Stimulated activated naive CD8-positive, alpha-beta T cell treated with anti-CD3 and anti-CD28 coated beads, Interleukin-15, amount 100 ng/mL, for 72 hours (primary cell): ENCODE measurements around the gene SNAPC5.
A peak's percentile ranks its signal among the peaks of the same experiment; 100 is the strongest.
"Not testable (repeated sequence)": the region's sequence is repeated elsewhere in the genome, so short reads cannot be mapped to it uniquely, and the experiment has no call there.

Experiments
- ATAC-seq: fragments of 150-1000 bp; cut with Tn5 transposase; 2 replicates; pipeline ENCODE4 v1.10.0; 2021; ENCODE audit warnings: mild to moderate bottlenecking, moderate library complexity
- DNase-seq, 2 donors: peaks; one replicate each; pipeline ENCODE4 v3.0.0; 2021 to 2022
- H3K27ac Mint-ChIP-seq, 2 donors: one replicate each; pipeline ENCODE4 v1.8.0; 2022; ENCODE audit warnings: mild to moderate bottlenecking in 2 of 2, mixed read lengths in 2 of 2, moderate library complexity in 2 of 2
- H3K27me3 Mint-ChIP-seq: one replicate; pipeline ENCODE4 v1.8.0; 2022; ENCODE audit warnings: mixed read lengths
- H3K4me1 Mint-ChIP-seq: one replicate; pipeline ENCODE4 v1.8.0; 2022; ENCODE audit warnings: mild to moderate bottlenecking, mixed read lengths
- H3K4me3 Mint-ChIP-seq, 2 donors: one replicate each; pipeline ENCODE4 v1.8.0; 2022; ENCODE audit warnings: mild to moderate bottlenecking in 2 of 2, mixed read lengths in 2 of 2, moderate library complexity in 1 of 2
- H3K9me3 Mint-ChIP-seq, 2 donors: one replicate each; pipeline ENCODE4 v1.8.0; 2022; ENCODE audit warnings: mixed read lengths in 2 of 2

The SNAPC5 gene, protein sequence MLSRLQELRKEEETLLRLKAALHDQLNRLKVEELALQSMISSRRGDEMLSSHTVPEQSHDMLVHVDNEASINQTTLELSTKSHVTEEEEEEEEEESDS

GRCh38 chr15:66497502-66498455 is at the start of gene SNAPC5:
Gene SNAPC5 (minus strand): TSS chr15:66497762. CDS start chr15:66497731, 31 bp downstream.
- ATAC-seq (peak; percentile 90), DNase-seq (peak; percentile 98)
- peak within 1 kb of the TSS; percentile 97 to 99 for H3K27ac Mint-ChIP-seq
- peaks cover 66% of the 10 kb centered on the region for H3K4me1 Mint-ChIP-seq
- H3K4me3 Mint-ChIP-seq, result peak within 1 kb of the TSS; percentile 95 to 97
- no peaks in the 10 kb centered on the region for H3K9me3 Mint-ChIP-seq
- no peaks in the 10 kb centered on the region for H3K27me3 Mint-ChIP-seq

- Mint-ChIP-seq H3K9me3 (no peaks in the 10 kb centered on the region), H3K4me1 (no peaks in the 10 kb centered on the region), H3K27me3 (no peaks in the 10 kb centered on the region), H3K27ac (no peak overlapping the region), H3K4me3 (no peak overlapping the region)
- DNase-seq, result no peak
- ATAC-seq, result no peak
Observed at GRCh38 chr15:66545255-66545654, 47.7 kb upstream of the SNAPC5 start.

DNA sequence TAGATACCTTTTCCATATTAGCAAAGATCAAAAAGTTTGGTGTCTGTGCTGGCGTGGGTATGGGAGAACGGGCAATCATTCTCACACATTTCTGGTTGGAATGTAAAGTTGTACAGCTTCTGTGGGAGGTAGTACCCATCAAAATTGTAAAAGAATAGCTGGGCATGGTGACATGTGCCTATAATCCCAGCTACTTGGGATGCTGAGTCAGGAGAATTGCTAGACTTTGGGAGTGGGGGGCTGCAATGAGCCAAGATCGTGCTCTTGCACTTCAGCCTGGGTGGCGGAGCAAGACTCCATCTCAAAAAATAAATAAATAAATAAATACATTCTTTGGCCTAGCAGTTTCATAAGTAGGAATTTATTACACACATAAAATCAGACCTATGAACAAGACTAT is 45.3 kb upstream of the SNAPC5 start:
- DNase-seq, result no peak
- H3K4me3 Mint-ChIP-seq, result no peak overlapping the region
- no peaks in the 10 kb centered on the region for H3K4me1 Mint-ChIP-seq

DNA sequence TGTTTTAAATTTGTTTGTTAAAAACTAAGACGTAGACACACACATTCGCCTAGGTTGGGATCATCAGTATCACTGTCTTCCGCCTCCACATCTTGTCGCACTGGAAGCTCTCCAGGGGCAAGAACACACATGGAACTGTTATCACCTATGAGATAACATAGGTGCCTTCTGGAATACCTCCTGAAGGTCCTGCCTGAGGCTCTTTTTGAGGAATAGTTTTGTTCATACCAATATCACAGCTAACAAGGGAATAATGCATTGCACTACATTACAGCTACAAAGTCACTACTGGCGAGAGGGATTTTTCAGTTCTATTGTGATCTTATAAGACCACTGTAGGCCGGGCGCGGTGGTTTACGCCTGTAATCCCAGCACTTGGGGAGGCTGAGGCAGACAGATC is 37.5 kb upstream of the SNAPC5 start:
- Mint-ChIP-seq H3K9me3 (no peaks in the 10 kb centered on the region), H3K4me1 (no peaks in the 10 kb centered on the region), H3K27ac (no peak overlapping the region), H3K27me3 (no peaks in the 10 kb centered on the region), H3K4me3 (no peak overlapping the region)
- no peak for ATAC-seq
- no peak for DNase-seq

More for the DNA sequence above, 45.3 kb upstream of the SNAPC5 start:
- Mint-ChIP-seq H3K27ac (no peak overlapping the region), H3K27me3 (no peaks in the 10 kb centered on the region), H3K9me3 (no peaks in the 10 kb centered on the region)
- no peak for ATAC-seq

GRCh38 chr15:66524838-66525237 is 27.3 kb upstream of the SNAPC5 start:
- H3K27ac Mint-ChIP-seq, result no peak overlapping the region
- H3K4me3 Mint-ChIP-seq, result no peak overlapping the region
- no peaks in the 10 kb centered on the region for H3K27me3 Mint-ChIP-seq
- no peak for DNase-seq
- H3K9me3 Mint-ChIP-seq, result no peaks in the 10 kb centered on the region
- ATAC-seq, result no peak
- H3K4me1 Mint-ChIP-seq, result no peaks in the 10 kb centered on the region

GRCh38 chr15:66523926-66524325 is 26.4 kb upstream of the SNAPC5 start:
- no peak overlapping the region for H3K27ac Mint-ChIP-seq
- no peaks in the 10 kb centered on the region for H3K9me3 Mint-ChIP-seq
- no peak overlapping the region for H3K4me3 Mint-ChIP-seq
- ATAC-seq, result no peak
- no peaks in the 10 kb centered on the region for H3K4me1 Mint-ChIP-seq
- DNase-seq, result no peak
- H3K27me3 Mint-ChIP-seq, result no peaks in the 10 kb centered on the region

DNA sequence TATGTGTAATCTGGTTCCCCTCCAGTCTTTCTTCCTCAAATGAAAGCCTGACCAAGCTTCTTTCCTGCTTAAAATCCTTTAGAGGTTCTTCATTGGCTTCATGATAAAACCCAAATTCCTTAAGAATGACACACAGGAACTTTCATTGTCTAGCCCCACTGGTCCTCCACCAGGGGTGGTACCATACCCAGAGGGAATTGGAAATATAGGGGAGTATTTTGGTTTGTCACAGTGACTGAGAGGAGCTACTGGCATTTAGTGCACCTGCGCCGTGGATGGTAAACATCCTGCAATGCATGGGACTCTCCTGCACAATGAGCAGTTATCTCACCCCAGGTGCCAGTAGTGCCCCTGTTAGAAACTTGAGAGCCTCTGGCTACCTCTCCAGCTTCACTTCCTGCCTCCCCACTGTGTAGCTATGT is 18.4 kb upstream of the SNAPC5 start:
- no peaks in the 10 kb centered on the region for H3K9me3 Mint-ChIP-seq
- ATAC-seq (no peak), DNase-seq (no peak)
- H3K27ac Mint-ChIP-seq, result peak overlapping the region in 1 of 2 donors; percentile 30
- no peaks in the 10 kb centered on the region for H3K4me1 Mint-ChIP-seq
- no peaks in the 10 kb centered on the region for H3K27me3 Mint-ChIP-seq
- no peak overlapping the region for H3K4me3 Mint-ChIP-seq

DNA sequence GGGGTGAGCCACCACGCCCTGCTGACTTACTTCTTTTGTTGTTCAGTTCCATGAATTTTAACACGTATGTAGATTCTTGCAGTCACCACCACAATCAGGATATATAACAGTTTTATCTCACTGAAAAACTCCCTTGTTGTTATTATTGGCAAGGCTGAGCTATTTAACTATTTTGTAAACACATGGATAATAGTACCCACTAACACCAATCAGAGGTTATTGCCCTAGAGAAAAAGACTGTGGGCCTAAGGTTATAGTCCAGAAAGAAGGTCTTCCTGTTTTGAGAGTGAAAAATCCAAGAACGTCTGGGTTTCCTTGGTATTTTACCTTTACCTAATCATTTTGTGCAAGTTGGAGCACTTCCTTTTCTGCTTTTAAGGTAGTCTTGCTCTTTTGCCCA is 17.0 kb upstream of the SNAPC5 start:
- H3K27ac Mint-ChIP-seq, result no peak overlapping the region
- no peaks in the 10 kb centered on the region for H3K27me3 Mint-ChIP-seq
- DNase-seq, result no peak
- H3K9me3 Mint-ChIP-seq, result no peaks in the 10 kb centered on the region
- no peak for ATAC-seq
- no peaks in the 10 kb centered on the region for H3K4me1 Mint-ChIP-seq
- no peak overlapping the region for H3K4me3 Mint-ChIP-seq

DNA sequence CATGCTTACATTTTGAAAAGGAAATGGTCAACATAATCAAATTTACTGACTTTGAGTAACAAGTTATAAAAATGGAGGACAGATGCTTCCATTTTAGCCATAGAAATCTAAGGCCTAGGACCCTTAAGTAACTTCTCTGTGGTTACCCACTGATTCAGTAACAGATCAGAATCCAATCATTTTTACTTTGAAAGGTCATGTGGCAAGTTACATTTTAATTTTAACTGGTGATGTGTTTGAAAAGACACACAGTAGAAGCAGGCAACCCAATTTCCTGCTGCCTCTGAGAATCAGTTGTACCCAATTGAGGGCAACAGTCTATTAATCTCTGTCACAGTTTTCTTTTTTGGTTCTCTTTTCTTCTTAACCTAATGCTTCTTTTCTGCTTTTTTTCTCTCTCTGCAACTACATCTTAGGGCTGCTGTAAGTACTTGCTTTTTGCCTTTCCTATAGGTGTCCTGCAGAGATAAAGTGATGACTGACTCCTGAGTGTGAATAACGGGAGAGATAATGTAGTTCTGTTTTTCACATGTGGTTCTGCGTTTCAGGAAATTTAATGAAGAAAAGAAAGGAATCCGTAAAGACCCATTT is 10.8 kb upstream of the SNAPC5 start:
- Mint-ChIP-seq H3K4me1 (peaks cover 32% of the 10 kb centered on the region), H3K9me3 (no peaks in the 10 kb centered on the region), H3K27me3 (no peaks in the 10 kb centered on the region), H3K27ac (no peak overlapping the region), H3K4me3 (no peak overlapping the region)
- no peak for ATAC-seq
- no peak for DNase-seq

DNA sequence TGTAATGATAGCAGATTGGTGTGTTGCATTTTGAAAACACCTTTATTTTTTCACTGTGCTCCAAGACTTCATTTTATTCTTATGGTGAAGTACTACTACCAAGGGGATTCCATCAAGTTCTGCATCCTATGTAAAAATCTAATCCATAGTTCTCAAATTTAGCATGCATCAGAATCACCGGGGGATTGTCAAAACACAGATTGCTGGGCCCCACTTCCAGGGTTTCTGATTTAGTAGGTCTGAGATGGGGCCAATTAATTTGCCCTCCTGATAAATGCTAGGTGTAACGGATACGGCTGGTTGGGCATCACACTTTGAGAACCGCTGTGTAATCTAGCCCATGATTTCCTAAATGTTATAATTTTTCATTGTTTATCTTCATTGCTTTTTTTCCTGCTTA is 8.3 kb upstream of the SNAPC5 start:
- Mint-ChIP-seq H3K27ac (peak overlapping the region; percentile 99 to 100), H3K9me3 (no peaks in the 10 kb centered on the region), H3K27me3 (no peaks in the 10 kb centered on the region), H3K4me3 (peak overlapping the region; percentile 92 to 96), H3K4me1 (peaks cover 51% of the 10 kb centered on the region)
- ATAC-seq (no peak), DNase-seq (no peak)

GRCh38 chr15:66505430-66505811 is 7.9 kb upstream of the SNAPC5 start:
- H3K4me1 Mint-ChIP-seq, result peaks cover 54% of the 10 kb centered on the region
- no peaks in the 10 kb centered on the region for H3K9me3 Mint-ChIP-seq
- ATAC-seq (no peak), DNase-seq (no peak)
- H3K27me3 Mint-ChIP-seq, result no peaks in the 10 kb centered on the region
- H3K27ac Mint-ChIP-seq, result peak overlapping the region; percentile 99 to 100
- peak overlapping the region; percentile 92 to 96 for H3K4me3 Mint-ChIP-seq

- Mint-ChIP-seq H3K4me1 (peaks cover 60% of the 10 kb centered on the region), H3K9me3 (no peaks in the 10 kb centered on the region), H3K27me3 (no peaks in the 10 kb centered on the region), H3K4me3 (peak within 1 kb of the TSS; percentile 92 to 96), H3K27ac (peak within 1 kb of the TSS; percentile 99 to 100)
- peak; percentile 91 for ATAC-seq
- peak; percentile 76 to 82 for DNase-seq
Observed at GRCh38 chr15:66504563-66505429, 7.2 kb upstream of the SNAPC5 start, which contains the start of the genes RPL4 and ZWILCH. Gene RPL4 (minus strand): TSS chr15:66504855. CDS start chr15:66504790, 65 bp downstream. Gene ZWILCH (plus strand): TSS chr15:66505326. CDS start chr15:66505339, 13 bp downstream.

DNA sequence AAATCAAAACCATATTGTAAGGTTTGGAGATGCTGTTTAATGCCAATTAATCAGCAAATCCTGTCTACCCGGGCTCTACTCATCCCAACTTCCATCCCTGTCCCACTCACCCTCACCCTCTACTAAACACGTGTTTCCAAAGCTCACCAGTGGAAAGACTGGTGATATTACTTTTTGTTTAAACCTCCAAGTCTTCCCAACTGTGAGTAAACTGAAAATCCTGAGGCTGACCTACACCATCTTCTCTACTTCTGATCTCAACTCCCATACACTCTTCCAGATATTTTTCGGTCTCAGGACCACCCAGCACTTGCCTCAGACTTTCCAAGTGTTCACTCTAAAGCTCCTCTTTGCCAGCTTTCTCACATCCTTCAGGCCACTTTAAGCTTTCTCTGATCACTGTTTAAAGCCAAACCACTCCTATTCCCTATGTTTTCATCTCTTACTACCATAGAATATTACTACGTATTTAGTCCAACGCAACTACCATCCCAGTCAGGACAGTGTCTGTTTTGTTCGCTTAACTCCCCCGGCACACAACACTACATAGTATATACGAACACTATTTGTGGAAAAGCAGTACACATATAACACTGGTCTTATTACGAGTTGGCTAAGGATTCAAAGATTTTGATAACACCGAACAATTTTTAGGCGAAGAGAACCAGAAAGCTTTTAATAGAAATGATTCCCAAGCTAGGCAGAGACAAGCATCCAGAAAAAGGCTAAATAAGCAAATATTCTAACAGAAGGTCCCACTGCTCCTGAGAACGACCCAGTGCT is 6.4 kb upstream of the SNAPC5 start:
- H3K27ac Mint-ChIP-seq, result peak overlapping the region; percentile 99 to 100
- peaks cover 68% of the 10 kb centered on the region for H3K4me1 Mint-ChIP-seq
- no peak for DNase-seq
- H3K9me3 Mint-ChIP-seq, result no peaks in the 10 kb centered on the region
- no peak for ATAC-seq
- H3K27me3 Mint-ChIP-seq, result no peaks in the 10 kb centered on the region
- H3K4me3 Mint-ChIP-seq, result peak overlapping the region; percentile 92 to 96

DNA sequence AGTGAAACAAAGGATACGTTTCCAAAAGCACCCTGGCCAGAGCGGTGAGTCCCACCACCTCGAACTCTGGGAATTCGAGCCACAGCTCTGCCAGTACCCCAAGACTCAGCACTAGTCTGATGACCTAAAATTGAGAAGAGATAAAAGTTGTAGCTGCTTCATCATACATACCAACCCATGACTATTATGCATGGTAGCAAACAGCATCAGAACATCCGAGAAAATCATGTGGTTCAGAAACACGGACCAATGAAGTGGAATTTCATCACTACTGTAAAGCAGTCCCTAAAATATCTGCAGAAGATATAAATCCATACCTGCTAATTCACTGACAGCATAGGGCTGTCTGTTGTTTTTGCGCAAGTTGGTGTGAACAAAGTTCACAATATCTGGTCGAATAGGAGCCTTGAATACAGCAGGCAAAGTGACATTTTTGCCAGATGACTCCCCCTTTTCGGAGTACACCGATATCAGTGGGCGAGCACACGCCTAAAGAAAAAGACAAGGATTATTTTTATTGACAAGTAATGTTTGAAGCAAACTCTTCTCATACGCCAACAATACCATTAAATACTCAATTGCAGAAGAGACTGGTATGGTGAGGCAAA is 5.6 kb upstream of the SNAPC5 start:
- Mint-ChIP-seq H3K27ac (peak overlapping the region; percentile 99 to 100), H3K4me3 (peak overlapping the region; percentile 92 to 96), H3K4me1 (peaks cover 69% of the 10 kb centered on the region)
- H3K27me3 Mint-ChIP-seq, DNase-seq, H3K9me3 Mint-ChIP-seq, ATAC-seq: not testable (repeated sequence)
